ENCODE measurements around the gene MT1E. TPM values are rescaled to one million over a fixed set of nuclear protein-coding genes. Genes with fewer than 3 reads are reported as not detected.

MT1E gene
- total and polyA plus RNA-seq, 2 donors (not counting 1 experiment from before 2014, with no cell fraction given) = 3.1 TPM; not detected in 1

DNA sequence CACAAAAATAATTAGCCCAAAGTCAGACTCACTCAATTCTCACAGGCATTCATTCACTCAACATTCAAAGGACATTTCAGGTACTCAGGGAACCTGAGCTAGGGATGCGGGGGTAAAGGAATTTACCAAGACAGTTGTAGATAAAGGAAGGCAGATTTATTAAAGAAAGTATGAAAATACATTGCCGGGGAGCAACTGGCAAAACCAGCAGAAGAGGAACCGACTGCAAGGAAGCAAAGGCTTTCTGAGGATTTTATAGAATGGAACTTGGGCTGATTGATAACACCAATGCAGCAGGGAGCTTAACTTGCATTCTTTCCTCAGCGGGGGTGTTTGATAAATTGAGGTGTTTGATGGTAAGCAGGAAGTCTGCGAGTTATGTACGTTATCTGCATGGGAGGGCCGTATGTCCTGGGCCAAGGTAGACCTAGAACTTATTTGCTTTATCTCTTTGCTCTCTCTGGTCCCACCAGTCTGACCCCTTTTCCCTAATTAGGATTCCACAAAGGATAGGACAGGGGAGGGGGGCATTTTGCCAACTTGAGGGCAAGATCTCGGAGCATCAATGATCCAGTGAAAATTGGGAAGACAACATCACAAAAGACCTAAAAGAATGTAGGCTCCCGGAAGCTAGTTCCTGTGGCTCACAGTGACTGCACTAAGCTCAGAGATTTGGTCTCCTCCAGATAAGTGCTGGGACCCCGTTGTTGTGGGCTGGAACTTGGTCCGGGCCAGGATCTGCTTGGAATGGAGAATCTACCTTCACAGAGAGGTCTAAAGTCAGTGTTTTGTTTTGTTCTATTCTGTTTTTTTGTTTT is 42.0 kb upstream of the MT1E start:
- Histone ChIP-seq H3K9me3 (ENCODE audit: control extremely low read depth in 1 of 3, control insufficient read depth in 2 of 3, insufficient read depth in 1 of 3, low read length in 2 of 3) (no peaks in the 10 kb centered on the region), H4K20me1 (ENCODE audit: control insufficient read depth, insufficient read depth, low read length, poor library complexity, severe bottlenecking) (no peaks in the 10 kb centered on the region), H3K4me1 (ENCODE audit: control insufficient read depth in 2 of 2, insufficient read depth in 2 of 2, low read length in 2 of 2) (no peaks in the 10 kb centered on the region), H3K4me2 (replicated peaks; ENCODE audit: low read depth, low read length, poor library complexity, severe bottlenecking) (no peak overlapping the region), H3K9ac (ENCODE audit: low read length) (no peak overlapping the region), H3K36me3 (replicated peaks in 1 of 2; ENCODE audit: control extremely low read depth in 1 of 2, control insufficient read depth in 1 of 2, extremely low read depth in 1 of 2, insufficient read depth in 2 of 2, low read length in 1 of 2) (no peaks in the 10 kb centered on the region), H3K79me2 (ENCODE audit: control insufficient read depth, insufficient read depth, low read length) (no peaks in the 10 kb centered on the region), H3K27me3 (replicated peaks in 1 of 4; ENCODE audit: control extremely low read depth in 1 of 4, control insufficient read depth in 3 of 4, insufficient read depth in 4 of 4, low read length in 3 of 4) (peaks cover 0 to 7% (median 1%) of the 10 kb centered on the region in 4 experiments), H3K4me3 (ENCODE audit: control extremely low read depth in 1 of 5, extremely low read depth in 1 of 5, insufficient read depth in 1 of 5, low read depth in 2 of 5, low read length in 4 of 5) (no peak overlapping the region), H2AFZ (ENCODE audit: insufficient read depth, low read depth, low read length, poor library complexity, severe bottlenecking) (no peak overlapping the region), H3K27ac (ENCODE audit: low read length in 2 of 2) (no peak overlapping the region)
- Mint-ChIP-seq H3K27me3 (peaks cover 44% of the 10 kb centered on the region), H3K9me3 (ENCODE audit: insufficient read depth) (no peaks in the 10 kb centered on the region), H3K4me1 (no peaks in the 10 kb centered on the region), H3K27ac (no peak overlapping the region), H3K4me3 (no peak overlapping the region)
- ChIA-PET POLR2A (no interaction called here), CTCF (interaction anchor here (0.6 to 1.2 kb wide), 2 partner anchors 119 to 123 kb away, joined by 3 to 4 read pairs; no protein-coding TSS in a partner anchor)
- no peak for TF ChIP-seq EZH2 (IDR thresholded peaks at IDR 0.05; ENCODE audit: borderline replicate concordance, insufficient read depth, low read depth, low read length, poor library complexity, severe bottlenecking)
- TF ChIP-seq, protein P1, sequence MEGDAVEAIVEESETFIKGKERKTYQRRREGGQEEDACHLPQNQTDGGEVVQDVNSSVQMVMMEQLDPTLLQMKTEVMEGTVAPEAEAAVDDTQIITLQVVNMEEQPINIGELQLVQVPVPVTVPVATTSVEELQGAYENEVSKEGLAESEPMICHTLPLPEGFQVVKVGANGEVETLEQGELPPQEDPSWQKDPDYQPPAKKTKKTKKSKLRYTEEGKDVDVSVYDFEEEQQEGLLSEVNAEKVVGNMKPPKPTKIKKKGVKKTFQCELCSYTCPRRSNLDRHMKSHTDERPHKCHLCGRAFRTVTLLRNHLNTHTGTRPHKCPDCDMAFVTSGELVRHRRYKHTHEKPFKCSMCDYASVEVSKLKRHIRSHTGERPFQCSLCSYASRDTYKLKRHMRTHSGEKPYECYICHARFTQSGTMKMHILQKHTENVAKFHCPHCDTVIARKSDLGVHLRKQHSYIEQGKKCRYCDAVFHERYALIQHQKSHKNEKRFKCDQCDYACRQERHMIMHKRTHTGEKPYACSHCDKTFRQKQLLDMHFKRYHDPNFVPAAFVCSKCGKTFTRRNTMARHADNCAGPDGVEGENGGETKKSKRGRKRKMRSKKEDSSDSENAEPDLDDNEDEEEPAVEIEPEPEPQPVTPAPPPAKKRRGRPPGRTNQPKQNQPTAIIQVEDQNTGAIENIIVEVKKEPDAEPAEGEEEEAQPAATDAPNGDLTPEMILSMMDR (IDR thresholded peaks at IDR 0.05) = no peak
- intact Hi-C loops (cut with micrococcal nuclease) = no loop called here
- no peak for ATAC-seq (ENCODE audit: low read depth)
- 88% methylated on average over 5 of the region's 11 CpGs for WGBS (ENCODE audit: insufficient coverage)
- DNase-seq = no peak

- H3K4me2 ChIP-seq (replicated peaks; ENCODE audit: low read depth, low read length, poor library complexity, severe bottlenecking) = no peak overlapping the region
- DNase-seq (no peak), ATAC-seq (ENCODE audit: low read depth) (no peak)
- CTCF ChIA-PET = no interaction called here
- TF ChIP-seq EZH2 (IDR thresholded peaks at IDR 0.05; ENCODE audit: borderline replicate concordance, insufficient read depth, low read depth, low read length, poor library complexity, severe bottlenecking) = no peak
- TF ChIP-seq, protein P1 (IDR thresholded peaks at IDR 0.05) = no peak
- WGBS (ENCODE audit: insufficient coverage) = 90% methylated on average over 11 of the region's 11 CpGs
- Mint-ChIP-seq H3K27ac (no peak overlapping the region), H3K9me3 (ENCODE audit: insufficient read depth) (no peaks in the 10 kb centered on the region), H3K27me3 (peaks cover 48% of the 10 kb centered on the region), H3K4me1 (peaks cover 3% of the 10 kb centered on the region), H3K4me3 (no peak overlapping the region)
- H3K27me3 ChIP-seq (replicated peaks in 1 of 4; ENCODE audit: control extremely low read depth in 1 of 4, control insufficient read depth in 3 of 4, insufficient read depth in 4 of 4, low read length in 3 of 4) = peaks cover 0 to 12% (median 1%) of the 10 kb centered on the region in 4 experiments
- no peaks in the 10 kb centered on the region for H3K9me3 ChIP-seq (ENCODE audit: control extremely low read depth in 1 of 3, control insufficient read depth in 2 of 3, insufficient read depth in 1 of 3, low read length in 2 of 3)
- no peak overlapping the region for H3K4me3 ChIP-seq (ENCODE audit: control extremely low read depth in 1 of 5, extremely low read depth in 1 of 5, insufficient read depth in 1 of 5, low read depth in 2 of 5, low read length in 4 of 5)
- no peak overlapping the region for H3K9ac ChIP-seq (ENCODE audit: low read length)
- no peak overlapping the region for H2AFZ ChIP-seq (ENCODE audit: insufficient read depth, low read depth, low read length, poor library complexity, severe bottlenecking)
- H3K79me2 ChIP-seq (ENCODE audit: control insufficient read depth, insufficient read depth, low read length) = no peaks in the 10 kb centered on the region
- H4K20me1 ChIP-seq (ENCODE audit: control insufficient read depth, insufficient read depth, low read length, poor library complexity, severe bottlenecking) = no peaks in the 10 kb centered on the region
- intact Hi-C loops (cut with micrococcal nuclease) = no loop called here
- H3K4me1 ChIP-seq (ENCODE audit: control insufficient read depth in 2 of 2, insufficient read depth in 2 of 2, low read length in 2 of 2) = peaks cover under 1 to 3% of the 10 kb centered on the region in 2 donors
- POLR2A ChIA-PET = no interaction called here
- no peak overlapping the region for H3K27ac ChIP-seq (ENCODE audit: low read length in 2 of 2)
- no peaks in the 10 kb centered on the region for H3K36me3 ChIP-seq (replicated peaks in 1 of 2; ENCODE audit: control extremely low read depth in 1 of 2, control insufficient read depth in 1 of 2, extremely low read depth in 1 of 2, insufficient read depth in 2 of 2, low read length in 1 of 2)
These were observed 41.3 kb upstream of the MT1E start for GRCh38 chr16:56584276-56584675.
